NCI-H1048 (cell line): ENCODE measurements around the gene DOCK7.
"Not testable (repeated sequence)": the region's sequence is repeated elsewhere in the genome, so short reads cannot be mapped to it uniquely, and the experiment has no call there.

Experiments used
- DNase-seq: peaks from one replicate; lab custom pipeline; 2025; lab: John Stamatoyannopoulos, UW

DOCK7 gene

DNA sequence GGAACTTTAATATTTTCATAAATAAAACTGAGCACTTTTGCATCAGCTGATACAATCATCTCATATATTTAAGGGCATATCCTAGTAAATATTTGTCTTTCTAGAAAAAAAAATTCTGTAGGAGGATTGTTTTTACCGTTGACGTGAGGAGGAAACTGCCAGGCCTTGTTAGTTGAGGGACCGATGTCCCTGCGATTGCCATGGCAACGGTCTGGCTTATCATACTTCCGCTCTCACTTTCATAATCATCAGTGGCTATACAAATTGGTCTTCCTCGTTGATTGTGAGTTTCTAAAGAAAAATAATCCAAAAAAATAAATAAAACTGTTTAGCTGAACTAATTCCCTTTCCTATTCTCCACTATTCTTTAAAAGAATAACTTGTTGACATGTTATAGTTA is 160.2 kb downstream of the DOCK7 start:
- no peak for DNase-seq

DNA sequence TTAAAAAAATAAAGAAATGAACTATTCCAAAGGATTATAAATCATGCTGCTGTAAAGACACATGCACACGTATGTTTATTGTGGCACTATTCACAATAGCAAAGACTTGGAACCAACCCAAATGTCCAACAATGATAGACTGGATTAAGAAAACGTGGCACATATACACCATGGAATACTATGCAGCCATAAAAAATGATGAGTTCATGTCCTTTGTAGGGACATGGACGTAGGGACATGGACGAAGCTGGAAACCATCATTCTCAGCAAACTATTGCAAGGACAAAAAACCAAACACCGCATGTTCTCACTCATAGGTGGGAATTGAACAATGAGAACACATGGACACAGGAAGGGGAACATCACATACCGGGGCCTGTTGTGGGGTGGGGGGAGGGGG is 160.8 kb downstream of the DOCK7 start:
- DNase-seq = not testable (repeated sequence)

DNA sequence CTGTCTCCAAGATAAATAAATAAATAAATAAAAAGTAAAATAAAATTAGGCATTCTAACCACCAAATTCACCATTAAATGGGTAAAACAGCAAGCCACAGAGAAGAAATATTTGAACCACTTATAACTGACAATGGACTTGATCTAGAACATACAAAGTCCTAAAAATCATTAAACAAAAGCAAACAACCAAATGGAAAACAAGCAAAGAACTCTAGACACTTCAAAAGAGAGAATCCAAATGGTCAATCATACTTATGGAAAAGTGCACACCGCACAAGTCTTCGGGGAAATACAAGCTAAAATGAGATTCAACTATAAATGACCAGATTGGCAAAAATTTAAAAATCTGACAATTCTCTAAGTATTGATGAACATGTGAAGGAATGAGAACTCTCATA is 164.3 kb downstream of the DOCK7 start:
- DNase-seq = no peak

DNA sequence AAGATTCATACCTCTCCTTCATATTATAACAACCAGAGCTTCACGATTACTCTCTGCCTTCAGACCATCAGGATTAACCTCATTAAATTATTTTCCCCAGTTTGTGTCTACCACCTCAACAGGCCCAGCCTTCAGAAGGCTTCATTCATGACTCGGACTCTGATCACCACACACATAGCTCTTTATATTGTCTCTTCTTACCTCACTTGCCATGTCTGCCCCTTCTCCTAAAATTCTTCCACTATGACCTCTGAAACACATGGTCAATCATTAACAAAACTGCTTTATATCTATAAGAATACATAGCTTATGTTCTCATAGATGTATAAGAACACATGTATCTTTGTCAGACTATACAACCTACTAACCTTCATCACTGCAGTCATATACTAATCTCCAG is 171.6 kb downstream of the DOCK7 start:
- no peak for DNase-seq

DNA sequence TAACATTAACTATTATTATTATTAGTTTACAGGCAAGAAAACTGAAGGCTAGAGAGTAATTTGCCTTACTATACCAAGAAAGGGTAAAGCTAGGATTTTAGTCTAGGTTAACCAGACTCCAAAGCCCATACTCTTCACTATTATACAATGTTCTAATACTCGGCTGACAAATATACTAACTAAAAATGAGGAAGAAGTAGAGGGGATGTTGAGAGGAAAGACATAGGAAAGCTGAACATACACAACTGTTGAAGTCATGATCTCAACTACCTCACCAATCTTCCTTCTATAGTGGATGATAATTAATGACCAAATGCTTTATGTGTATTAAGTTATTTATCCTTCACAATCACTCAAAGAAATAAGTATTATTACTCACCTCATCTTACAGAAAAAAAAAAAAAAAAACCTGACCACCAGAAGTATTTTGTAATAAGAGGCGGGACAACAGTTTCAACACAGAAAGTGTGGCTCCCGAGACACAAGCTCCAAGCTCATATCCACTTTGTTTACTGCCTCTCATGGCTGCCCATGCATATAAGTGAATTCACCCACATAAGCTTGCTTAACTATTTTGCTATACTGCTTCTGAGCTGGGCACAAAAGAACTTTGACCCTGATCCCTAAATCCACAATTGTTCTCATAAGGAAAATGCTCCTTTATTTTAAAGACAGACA is 173.3 kb downstream of the DOCK7 start:
- no peak for DNase-seq

DNA sequence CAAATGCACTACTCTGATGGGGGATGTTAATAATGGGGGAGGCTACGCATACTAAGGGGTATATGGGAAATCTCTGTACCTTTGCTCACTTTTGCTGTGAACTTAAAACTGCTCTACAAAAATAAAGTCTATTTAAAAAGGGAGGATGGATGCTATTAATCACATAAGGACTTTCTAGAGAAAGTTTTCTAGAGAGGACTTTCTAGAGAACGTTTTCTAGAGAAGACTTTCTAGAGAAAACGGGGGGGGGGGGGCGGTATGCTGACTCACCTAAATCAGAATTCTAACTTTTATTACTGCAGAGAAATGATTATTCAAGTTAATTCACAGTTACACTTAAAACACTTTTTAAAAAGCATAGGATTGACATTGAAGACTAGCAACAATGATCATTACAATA is 175.2 kb downstream of the DOCK7 start:
- DNase-seq = no peak

DNA sequence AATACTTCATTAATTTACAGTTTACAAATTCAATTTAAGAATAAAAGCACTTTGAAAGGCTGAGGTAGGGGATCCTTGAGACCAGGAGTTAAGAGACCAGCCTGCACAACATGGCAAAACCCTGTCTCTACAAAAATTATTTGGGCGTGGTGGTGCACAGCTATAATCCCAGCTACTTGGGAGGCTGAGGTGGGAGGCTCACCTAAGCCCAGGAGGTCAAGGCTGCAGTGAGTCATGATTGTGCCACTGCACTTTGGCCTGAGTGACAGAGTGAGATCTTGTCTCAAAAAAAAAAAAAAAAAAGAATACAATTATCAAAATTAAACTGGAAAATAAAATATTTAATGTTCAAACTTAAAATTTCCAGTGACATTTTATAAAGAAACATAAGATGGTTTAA is 179.2 kb downstream of the DOCK7 start:
- no peak for DNase-seq

DNA sequence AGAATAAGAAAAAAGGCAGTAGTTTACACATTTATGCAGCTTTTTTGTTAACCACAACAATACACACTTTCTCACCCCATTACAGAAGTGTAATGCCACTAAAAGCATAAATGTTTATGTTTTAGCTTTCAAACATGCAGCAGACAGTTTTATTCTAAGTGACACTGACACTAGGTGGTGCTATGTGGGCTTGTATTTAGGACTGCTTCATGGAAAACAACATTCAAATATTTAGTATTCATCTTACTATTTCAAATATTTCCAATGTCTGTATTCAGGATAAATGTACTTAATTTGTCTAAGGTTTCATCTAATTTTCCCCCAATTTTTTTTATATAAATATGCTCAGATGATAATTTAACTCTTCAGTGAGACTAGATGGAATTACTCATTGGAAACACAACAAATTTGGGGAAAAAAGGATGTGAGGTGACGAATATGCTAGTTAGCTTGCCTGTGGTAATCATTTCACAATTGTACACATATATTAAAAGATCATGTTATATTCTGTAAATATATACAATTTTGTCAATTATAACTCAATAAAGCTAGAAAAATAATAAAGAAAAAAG is 179.9 kb downstream of the DOCK7 start:
- DNase-seq = no peak

DNA sequence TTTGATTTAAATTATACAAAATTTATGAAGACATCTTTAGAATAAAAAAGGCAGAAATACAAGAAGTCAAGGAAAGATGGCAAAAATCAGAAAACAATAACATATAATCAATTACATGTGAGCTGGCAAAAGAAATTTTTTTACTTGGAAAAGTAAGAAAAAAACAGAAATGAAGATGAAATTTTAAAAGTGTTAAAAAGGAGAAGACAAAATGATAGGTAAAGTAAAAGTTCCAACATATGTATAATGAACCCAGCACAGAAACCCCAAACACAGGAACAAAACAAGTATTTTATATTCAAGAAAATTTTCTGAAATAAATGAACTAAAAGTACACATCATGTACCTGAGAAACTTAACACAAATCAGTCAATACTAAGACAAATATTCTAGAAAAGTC is 188.0 kb downstream of the DOCK7 start:
- no peak for DNase-seq

DNA sequence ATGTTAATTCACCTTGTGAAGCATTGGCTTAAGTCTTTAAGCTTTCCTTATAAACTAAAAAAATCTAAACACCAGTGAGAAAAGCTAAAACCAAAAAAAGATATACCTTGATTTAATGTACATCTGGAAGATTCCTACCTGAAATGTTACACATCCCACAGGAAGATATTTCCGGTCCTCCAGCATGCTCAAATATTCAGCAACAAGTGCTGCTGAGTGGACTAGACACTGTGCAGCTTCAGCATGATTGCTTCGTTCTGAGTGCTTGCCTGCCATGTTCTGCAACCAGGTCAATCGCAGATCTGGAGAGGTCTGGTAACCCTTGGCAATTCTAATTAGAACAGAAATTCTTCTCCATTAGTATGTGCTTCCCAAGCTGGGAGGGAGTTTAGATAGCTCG is 194.0 kb downstream of the DOCK7 start:
- no peak for DNase-seq

DNA sequence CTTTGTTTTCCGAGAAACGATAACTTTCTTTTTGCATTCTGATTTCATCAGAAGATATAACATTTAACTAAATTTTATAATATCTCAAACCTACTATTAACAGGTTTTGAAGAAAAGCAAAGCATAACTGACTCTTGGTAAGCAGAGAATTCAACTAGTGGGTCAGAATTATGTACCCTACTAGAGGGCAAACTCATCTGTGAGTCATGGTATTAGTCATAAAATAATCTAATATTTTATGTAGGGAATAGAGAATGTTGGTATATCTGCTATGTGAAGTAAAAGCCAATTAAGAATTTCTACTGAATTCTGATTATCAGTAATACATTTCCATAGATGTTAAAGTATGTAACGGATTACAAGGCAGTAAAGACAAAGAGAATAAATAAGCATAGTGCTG is 194.5 kb downstream of the DOCK7 start:
- DNase-seq = no peak

DNA sequence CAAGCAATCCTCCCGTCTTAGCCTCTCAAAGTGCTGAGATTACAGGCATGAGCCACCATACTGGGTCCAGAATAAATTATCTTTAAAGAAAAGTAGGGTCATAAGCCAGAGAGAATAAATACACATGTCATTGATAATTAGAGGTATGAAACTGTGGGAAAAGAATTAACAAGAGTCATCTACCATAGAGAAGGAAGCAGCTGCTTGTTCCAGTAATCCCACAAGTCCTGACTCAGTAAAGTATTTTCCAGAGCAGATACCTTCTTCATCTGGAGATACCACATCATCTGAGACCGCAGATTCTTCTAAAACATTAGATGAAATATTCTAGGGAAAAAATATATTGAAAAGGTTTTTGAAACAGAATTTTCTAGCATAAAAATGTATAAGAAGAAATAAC is 195.7 kb downstream of the DOCK7 start:
- no peak for DNase-seq

DNA sequence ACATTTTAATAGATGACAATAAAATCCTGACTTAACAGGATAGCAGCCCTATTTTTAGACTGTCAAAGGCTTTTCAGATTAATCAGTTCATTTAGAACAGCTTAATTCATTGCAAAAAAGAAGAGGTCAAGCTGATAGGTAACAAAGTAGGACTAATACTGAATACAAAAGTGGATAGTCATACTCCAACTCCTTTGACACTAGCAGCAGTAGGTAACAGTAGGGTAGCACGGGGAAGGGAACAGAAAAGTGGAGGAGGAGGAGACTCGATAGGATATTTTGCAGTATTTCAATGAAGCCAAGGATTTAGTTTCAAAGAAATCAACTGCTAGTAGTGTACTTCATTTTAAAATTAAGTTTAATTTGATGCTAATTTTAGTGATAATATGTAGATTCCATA is 200.2 kb downstream of the DOCK7 start:
- no peak for DNase-seq

DNA sequence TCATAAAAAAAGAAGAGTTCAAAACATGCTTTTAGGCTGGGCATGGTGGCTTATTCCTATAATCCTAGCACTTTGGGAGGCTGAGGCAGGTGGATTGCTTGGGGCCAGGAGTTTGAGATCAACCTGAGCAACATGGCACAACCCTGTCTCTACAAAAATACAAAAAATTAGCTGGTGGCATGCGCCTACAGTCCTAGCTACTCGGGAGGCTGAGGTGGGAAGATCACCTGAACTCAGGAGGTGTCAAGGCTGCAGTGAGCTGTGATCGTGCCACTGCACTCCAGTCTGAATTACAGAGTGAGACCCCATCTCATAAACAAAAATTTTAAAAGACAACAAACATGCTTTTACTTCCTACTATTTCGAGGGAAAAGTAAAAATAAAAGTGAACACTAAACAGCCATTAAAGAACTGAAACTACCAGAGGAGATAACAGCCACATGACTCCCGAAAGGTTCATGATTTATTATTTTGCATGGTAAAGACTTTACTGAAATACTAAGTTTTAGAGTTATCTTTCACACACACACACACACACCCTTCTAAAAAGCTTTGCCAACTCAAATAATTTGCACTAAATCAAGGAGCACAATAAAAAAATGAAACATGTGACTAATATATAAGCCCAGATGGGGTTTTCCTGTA is 203.2 kb downstream of the DOCK7 start:
- no peak for DNase-seq

DNA sequence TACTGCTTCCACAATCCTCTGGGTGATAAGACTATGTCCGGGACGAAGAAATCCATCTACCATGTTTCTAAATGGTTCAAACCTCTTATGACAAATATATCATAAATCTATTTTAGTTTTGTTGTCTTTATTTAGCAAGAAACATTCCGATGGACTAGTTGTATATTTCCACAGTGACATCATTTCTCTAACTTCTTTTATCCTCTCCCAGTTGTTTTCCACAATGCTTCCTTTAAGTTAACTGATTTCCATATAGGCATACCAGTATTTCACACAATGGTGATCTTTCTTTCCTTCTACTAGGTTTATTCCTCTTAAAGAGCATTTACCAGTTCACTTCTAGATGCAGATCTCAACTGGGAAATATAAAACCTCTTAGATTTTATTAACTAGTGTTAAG is 206.5 kb downstream of the DOCK7 start:
- no peak for DNase-seq

DNA sequence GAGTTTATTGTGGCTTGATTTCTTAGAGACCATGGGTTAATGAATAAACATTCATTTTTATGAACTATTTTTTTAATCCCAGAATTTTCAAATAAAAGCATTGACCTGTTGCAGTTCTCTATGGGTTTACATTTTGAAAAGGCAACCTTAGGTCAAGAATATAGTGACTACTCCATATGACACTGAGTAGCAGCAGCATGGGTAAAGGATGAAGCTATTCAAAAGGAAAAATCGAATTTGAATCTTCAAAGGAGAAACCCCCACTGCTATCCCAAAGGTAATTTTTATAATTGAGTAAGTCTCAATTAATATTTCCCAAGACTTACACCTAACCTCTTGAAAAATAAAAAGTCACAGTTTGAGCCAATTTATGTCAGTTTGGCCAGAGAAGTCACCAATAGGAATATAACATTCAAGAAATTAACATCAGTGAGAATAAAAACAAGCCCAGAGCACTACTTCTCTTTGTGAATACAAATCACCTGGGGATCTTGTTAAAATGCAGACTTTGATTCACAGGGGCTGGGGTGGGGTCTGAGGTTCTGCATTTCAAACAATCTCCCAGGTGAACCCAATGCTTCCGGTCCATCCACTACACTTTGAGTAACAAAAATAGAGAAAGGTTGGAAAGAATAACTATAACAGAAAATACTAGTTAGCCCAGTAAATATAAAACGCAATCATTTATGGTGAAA is 211.5 kb downstream of the DOCK7 start:
- no peak for DNase-seq

DNA sequence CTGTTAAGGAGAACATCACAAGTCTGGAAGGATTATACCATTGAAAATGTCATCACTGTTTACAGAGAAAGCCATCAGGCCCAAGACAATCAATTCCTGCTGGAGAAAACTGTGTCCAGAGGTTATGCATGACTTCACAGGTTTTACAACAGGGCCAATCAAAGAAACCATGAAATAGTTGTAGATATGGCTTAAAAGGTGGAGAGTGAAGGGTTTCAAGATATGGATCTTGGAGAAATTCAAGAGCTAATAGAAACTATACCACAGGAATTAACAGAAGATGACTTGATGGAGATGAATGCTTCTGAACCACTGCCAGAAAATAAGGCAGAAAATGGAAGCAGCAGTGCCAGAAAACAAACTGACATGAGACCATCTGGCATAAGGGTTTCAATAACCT is 221.1 kb downstream of the DOCK7 start:
- DNase-seq = no peak

DNA sequence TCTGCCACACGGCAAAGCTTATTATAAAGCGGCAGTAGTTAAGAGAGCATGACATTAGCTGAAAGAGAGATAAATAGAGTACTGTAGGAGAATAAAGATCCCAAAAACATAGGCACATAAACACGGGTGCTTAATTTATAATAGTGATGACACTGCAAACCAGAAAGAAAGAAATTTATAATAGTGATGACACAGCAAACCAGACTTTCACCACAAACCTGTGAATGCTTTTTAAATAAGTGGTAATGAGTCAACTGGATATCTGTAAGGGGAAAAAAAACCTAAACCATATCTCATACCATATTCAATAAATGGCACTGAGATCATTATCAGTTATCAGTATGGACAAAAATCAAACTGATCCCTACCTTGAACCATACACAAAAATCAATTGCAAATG is 225.8 kb downstream of the DOCK7 start:
- DNase-seq = no peak

DNA sequence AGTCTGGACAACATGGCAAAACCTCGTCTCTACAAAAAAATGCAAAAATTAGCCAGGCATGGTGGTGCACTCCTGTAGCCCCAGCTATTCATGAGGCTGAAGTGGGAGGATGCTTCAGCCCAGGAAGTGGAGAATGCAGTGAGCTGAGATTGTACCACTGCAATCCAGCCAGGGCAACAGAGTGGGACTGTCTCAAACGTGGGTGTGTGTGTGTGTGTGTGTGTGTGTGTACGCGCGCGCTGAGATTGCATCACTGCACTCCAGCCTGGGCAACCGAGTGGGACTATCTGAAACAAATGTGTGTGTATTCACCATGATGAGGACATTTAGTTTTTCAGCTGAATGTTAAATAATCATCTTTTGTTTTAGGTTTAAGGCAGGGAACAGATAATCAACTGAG is 230.2 kb downstream of the DOCK7 start:
- DNase-seq = no peak

DNA sequence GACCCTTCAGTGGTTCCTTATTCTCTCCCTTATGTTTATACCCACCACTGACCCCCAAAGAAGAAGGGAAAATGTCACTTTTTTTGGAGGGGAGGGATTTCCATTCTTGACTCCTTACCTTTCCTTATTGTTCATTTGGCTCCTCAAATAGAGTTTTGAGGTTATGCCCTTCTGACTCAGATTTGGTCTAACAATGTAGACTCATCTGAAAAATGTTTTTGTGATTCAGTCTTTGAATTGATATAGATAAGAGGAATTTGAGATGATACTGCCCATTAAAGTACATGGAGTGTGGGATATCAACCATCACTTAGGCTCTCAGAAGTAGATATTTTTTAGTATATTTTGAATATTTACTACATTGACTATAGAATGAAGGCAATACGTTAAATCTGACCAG is 235.2 kb downstream of the DOCK7 start:
- no peak for DNase-seq

DNA sequence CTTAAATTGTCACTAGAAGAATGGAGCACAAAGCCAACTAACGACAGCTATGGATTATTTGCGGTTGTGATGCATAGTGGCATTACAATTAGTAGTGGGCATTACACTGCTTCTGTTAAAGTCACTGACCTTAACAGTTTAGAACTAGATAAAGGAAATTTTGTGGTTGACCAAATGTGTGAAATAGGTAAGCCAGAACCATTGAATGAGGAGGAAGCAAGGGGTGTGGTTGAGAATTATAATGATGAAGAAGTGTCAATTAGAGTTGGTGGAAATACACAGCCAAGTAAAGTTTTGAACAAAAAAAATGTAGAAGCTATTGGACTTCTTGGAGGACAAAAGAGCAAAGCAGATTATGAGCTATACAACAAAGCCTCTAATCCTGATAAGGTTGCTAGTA is 237.9 kb downstream of the DOCK7 start:
- no peak for DNase-seq

DNA sequence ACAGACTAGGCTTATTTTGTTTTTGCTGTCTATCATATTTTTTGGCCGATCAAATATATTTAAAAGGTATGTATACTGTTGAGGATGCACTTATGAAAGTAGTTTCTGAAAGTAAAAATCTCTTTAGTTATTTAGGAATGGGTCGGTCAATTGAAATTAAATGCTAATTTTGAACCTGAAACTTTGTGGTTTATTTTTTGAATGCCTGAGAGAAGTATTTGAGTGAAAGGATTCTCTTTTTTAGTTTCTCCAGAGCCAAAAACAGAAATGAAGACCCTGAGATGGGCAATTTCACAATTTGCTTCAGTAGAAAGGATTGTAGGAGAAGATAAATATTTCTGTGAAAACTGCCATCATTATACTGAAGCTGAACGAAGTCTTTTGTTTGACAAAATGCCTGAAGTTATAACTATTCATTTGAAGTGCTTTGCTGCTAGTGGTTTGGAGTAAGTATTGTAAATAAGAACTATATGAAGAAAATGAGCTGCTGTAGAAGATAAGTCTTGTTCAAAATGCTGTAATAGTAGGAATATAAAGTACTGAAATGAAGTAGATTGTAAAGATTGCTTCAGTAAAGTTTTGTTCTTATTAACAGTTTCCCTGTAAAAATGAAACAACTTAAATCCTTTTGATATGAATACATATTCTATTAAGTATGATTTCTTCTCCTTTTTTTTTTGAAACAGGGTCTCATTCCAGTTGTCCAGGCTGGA is 239.8 kb downstream of the DOCK7 start:
- DNase-seq = no peak

DNA sequence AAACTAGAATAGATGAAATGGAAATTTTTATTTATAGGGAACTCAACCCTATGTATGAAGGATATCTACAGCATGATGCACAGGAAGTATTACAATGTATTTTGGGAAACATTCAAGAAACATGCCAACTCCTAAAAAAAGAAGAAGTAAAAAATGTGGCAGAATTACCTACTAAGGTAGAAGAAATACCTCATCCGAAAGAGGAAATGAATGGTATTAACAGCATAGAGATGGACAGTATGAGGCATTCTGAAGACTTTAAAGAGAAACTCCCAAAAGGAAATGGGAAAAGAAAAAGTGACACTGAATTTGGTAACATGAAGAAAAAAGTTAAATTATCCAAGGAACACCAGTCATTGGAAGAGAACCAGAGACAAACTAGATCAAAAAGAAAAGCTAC is 243.5 kb downstream of the DOCK7 start:
- DNase-seq = no peak
